GM18868 (cell line): Measurements from ENCODE around the gene PRR32.
A peak's percentile ranks its signal among the peaks of the same experiment; 100 is the strongest.
"Not testable (repeated sequence)": the region's sequence is repeated elsewhere in the genome, so short reads cannot be mapped to it uniquely, and the experiment has no call there.

Experiments
- ATAC-seq: cut with Tn5 transposase; IDR thresholded peaks from one replicate; pipeline ENCODE4 v1.9.1; 2021; ENCODE audit warnings: mild to moderate bottlenecking, moderate library complexity; ENCODE audit not compliant: unreplicated experiment

PRR32 gene, protein sequence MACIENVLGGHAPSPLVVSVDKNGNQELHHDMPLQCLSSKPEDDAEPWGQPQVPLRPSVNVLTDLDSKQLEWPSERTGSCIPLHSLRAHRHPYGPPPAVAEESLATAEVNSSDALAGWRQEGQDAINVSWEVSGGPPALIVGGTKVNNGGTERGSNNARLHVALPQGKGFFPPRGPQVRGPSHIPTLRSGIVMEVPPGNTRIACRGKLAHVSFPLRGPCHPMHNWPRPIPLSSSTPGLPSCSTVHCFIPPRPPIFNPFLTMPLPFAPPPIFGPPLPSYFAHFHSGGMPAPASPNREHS

DNA sequence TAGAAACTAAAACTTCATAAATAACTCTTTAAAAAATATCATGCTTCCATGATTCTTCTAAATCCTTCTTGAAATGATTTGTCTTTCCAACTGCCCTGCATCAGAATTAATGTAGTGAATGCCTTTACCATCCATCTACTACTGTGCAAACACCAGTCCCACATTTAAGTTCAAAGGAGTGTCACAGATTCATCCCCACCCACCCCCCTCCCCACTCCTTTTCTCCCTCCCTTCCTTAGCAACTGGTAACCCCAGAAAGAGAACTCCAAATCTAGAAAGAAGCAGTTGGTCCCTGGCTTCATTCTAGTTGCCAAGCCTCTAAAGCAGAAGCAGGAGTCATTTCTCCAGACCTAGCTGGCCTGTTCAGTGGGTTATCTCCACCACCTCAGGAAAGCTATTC is at the start of gene PRR32:
Gene PRR32 (plus strand): TSS at position 301 of the 400 bp plus-strand sequence. CDS start 115 bp downstream, outside the sequence.
- no peak for ATAC-seq

DNA sequence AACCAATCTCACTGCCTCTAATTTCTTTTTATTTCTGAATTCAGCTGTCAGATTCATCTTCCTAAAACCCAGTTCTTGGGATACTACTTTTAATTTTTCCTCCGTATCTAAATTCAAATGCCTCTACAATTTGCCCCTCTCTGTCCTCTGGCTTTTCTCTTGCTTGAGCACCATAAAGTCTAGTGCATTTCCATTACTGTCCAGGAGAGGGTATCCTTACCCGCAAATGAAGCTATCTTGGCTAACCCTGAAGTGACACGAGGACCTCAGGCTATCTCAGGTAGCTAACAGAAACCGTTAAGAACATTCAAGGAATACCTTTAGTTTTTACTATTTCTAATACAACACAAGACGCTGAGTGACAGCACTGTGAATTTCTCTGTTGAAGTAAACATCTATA is 49.4 kb upstream of the PRR32 start:
- ATAC-seq: peak; percentile 93

DNA sequence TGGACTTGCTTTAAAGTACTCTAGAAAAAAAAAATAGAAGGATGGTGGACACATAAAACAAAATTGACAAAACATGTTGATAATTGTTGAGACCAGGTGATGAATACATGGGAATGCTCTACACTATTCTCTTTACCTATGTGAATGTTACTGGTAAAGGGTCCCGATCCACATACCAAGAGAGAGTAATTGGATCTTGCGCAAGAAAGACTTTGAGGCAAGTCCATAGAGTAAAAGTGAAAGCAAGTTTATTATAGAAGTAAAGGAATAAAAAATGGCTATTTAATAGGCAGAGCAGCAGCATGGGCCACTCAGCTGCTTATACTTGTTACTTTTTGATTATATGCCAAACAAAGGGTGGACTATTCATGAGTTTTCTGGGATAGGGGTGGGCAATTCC is 34.0 kb upstream of the PRR32 start:
- no peak for ATAC-seq

DNA sequence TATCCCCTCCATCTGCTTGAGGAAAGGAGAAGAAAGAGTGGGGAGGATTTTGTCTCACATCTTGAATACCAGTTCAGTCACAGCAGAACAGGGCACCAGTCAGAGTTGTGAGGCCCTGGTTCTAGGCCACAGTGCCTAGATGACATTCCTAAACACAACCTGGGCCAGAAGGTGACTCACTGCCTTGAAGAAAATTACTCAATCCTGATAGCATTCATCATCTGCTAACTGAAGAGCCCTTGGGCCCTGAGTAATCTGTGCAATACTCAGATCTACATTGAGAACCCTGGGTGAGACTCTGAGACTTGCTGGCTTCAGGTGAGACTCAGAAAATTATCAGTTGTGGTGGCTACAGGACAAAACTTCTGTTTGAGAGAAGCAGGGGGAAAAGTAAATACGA is 20.5 kb upstream of the PRR32 start:
- no peak for ATAC-seq

DNA sequence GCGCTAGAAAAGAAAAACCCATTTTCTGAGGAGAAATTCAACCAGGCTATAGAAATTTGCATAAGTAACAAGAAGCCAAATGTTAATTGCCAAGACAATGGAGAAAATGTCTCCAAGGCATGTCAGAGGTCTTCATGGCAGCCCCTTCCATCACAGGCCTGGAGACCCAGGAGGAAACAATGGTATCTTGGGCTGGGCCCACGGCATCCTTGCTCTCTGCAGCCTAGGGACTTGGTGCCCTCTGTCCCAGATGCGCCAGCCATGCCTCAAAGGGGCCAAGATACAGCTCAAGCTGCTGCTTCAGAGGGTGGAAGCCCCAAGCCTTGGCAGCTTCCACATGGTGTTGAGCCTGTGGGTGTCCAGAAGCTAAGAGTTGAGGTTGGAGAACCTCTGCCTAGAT is 12.7 kb upstream of the PRR32 start:
- ATAC-seq: not testable (repeated sequence)

DNA sequence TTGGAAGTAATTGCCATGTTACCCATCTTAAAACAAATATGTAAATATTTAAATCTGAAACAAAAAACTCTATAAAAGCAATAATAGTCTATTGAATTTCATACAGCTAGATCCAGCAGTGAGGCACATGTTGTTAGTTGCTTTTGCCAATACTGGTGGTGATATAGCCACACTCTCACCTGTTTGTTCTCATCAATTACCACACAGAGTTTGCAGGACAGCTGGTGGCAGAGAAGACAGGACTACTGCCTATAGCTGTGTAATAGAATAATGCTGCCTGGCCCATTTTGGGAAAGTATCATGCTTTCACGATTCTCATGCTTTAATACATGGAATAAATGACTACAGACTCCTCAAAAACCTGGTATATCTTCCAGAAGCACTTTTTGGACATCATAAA is 3.7 kb upstream of the PRR32 start:
- ATAC-seq: no peak

DNA sequence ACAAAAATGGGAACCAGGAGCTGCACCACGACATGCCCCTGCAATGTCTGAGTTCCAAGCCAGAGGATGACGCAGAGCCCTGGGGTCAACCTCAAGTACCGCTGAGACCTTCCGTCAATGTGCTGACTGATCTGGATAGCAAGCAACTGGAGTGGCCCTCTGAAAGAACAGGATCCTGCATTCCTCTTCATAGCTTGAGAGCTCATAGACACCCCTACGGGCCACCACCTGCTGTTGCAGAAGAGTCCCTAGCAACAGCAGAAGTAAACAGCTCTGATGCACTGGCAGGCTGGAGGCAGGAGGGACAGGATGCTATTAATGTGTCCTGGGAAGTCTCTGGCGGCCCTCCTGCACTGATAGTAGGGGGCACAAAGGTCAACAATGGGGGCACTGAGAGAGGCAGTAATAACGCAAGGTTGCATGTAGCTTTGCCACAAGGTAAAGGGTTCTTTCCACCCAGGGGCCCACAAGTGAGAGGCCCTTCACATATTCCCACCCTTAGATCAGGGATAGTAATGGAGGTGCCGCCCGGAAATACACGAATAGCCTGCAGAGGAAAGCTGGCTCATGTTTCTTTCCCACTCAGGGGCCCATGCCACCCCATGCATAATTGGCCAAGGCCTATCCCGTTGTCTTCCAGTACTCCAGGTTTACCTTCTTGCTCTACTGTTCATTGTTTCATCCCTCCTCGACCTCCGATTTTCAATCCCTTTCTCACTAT is 1.3 kb downstream of the PRR32 start:
- no peak for ATAC-seq

DNA sequence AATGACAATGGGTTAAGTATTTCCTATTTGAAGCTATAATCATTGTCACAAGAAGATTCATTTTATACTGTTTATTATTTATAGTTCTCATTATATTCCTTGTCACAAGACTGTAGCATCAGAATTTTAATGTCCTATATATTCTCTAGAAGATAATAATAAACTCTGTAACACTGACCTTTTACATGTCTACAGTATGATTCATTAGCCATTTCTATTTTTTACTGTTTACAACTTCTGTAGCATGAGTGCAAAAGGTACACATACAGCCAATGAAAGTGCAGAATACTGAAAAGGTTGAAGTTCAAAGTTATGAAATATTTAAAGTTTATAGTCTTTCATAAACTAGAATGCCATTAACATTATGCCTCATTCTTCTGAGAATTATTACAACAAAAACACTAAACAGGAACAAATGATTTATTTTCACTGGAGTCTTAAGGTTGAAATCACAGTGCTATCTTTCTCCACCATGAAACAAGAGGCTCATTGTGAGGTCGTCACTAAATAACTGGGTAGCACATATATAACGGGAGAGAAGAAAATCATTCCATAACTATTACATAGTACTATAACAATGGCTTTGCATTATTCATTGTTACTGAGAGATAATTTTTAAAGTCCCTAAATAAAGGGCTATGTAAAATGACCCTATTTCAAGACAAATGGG is 4.9 kb downstream of the PRR32 start:
- ATAC-seq: no peak

DNA sequence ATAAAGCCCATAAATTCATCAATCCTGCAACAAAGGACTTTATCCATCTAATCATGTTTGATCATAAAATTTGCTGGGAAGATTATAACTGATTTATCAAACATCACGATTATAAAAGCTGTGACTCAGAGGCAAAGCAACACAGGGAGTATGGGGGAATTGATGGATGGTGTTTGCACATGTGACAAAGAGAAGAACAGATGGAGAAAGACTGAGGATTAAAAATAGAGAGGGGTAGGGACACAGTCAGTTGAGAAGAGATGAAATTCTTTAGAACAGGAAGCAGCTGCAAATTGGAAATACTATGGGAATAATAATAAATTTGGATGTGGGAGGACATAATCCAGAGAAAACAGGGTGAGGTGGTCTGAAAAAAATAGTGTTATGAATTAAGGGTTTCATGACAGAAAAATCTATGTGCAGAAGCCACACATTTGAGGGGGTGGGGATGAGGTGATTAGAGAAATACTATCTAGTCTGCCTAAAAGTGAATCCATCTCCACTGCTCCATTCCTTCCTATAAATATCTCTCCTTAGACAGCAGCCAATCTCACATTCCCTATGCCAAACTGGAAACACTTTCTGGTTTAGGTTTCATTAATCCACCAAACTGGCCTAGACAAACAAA is 6.2 kb downstream of the PRR32 start:
- no peak for ATAC-seq

DNA sequence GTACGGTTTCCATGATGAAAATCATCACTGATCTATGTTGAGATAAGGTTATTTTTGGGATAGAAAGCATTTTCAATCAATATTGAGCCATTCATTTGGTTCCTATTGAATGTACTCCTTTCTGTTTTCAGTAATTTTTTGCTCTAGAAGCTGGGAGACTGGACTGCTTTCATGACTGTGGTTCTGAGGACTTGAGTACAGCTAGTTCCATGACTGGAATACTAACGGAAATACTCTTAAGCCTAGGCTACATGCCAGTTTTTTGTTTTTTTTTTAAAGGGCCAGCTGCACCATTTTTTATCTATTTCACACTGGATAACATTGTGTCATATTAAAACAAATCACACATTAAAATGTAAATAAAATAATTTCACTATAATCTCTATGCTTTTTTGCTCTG is 16.7 kb downstream of the PRR32 start:
- ATAC-seq: no peak

DNA sequence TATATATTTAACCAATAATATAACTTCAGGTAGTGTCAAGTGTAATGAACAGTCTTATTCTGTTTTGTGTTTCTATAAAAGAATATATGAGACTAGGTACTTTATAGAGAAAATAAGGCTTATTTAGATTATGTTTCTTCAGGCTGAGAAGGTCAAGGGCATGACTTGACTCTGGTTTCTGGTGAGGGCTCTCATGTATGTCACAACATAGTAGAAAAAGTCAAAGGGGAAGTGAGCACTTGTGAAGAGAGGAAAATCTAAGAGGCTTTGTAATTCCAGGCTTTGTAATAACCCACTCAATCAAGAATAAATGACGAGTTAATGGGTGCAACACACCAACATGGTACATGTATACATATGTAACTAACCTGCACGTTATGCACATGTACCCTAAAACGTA is 27.6 kb downstream of the PRR32 start:
- no peak for ATAC-seq

DNA sequence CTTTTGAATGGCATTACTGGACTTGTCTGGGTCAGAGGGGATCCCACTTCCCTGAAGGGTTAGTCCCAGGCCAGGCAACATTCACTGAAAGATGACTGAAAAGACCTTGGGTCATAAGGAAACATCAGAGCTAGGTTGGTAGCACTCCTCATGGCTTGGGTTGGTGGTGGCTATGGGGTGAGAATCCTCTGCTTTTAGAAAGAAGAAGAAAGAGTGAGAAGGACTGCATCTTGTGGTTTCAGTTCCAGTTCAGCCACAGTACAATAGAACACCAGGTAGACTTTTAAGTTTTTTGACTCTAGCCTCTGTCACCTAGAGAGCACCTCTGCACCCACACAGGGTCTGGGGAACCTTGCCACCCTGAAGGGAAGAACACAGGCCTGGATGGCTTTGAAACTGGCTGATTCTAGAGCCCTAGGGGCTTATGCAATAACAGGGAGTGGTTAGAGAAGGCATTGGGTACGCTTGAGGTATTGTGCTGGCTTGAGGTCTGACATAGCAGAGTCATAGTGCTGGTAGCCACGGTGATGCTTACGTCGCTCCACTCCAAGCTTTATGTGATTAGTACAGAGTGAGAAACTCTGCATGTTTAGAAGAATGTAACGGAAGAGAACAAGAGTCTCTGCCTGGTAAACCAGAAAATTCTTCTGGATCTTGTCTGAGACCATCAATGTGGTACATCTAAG is 36.5 kb downstream of the PRR32 start:
- ATAC-seq: no peak
